Liver (tissue), 9 donors: Measurements from ENCODE around the gene DUSP7. TPM values are rescaled to one million over a fixed set of nuclear protein-coding genes. Genes with fewer than 3 reads are reported as not detected.

Source experiments
- DNase-seq: peaks from one replicate; pipeline ENCODE4 v3.0.0-alpha.2; 2017; ENCODE audit warnings: low spot score
- H3K27ac ChIP-seq, 2 donors: one replicate each; pipeline ENCODE4 v1.7.0; 2013; ENCODE audit warnings: inconsistent platforms in 2 of 2, low read length in 2 of 2, control low read depth in 1 of 2, low read depth in 1 of 2, mild to moderate bottlenecking in 1 of 2
- H3K27me3 ChIP-seq, 4 donors: one replicate each; pipeline versions ENCODE4 v1.6.1 to v1.7.0; 2013; ENCODE audit warnings: low read length in 3 of 4, inconsistent platforms in 1 of 4, mild to moderate bottlenecking in 1 of 4, moderate library complexity in 1 of 4; ENCODE audit not compliant: control insufficient read depth in 4 of 4, insufficient read depth in 4 of 4
- H3K36me3 ChIP-seq, 4 donors: one replicate each; pipeline versions ENCODE4 v1.6.1 to v1.7.0; 2013; ENCODE audit warnings: low read length in 3 of 4, mild to moderate bottlenecking in 3 of 4, low read depth in 1 of 4, moderate library complexity in 1 of 4; ENCODE audit not compliant: control insufficient read depth in 4 of 4, insufficient read depth in 3 of 4
- H3K4me1 ChIP-seq, 4 donors: one replicate each; pipeline versions ENCODE4 v1.6.1 to v1.7.0; 2013; ENCODE audit warnings: low read length in 3 of 4, mild to moderate bottlenecking in 3 of 4, moderate library complexity in 1 of 4; ENCODE audit not compliant: control insufficient read depth in 4 of 4, insufficient read depth in 4 of 4
- H3K4me3 ChIP-seq, 3 donors: one replicate each; pipeline versions ENCODE4 v1.6.1 to v1.7.0; 2013; ENCODE audit warnings: low read length in 3 of 3, control low read depth in 1 of 3, low read depth in 1 of 3, mild to moderate bottlenecking in 1 of 3
- H3K9ac ChIP-seq, 2 donors: one replicate each; pipeline ENCODE4 v1.7.0; 2013; ENCODE audit warnings: low read length in 2 of 2, mild to moderate bottlenecking in 2 of 2, moderate library complexity in 2 of 2, control low read depth in 1 of 2, low read depth in 1 of 2
- H3K9me3 ChIP-seq, 4 donors: one replicate each; pipeline versions ENCODE4 v1.6.1 to v1.7.0; 2013; ENCODE audit warnings: low read length in 3 of 4; ENCODE audit not compliant: control insufficient read depth in 4 of 4
- ATF3 ChIP-seq: IDR thresholded peaks from 2 replicates; pipeline ENCODE4 v1.6.1; 2016; ENCODE audit warnings: antibody characterized with exemption
- CTCF ChIP-seq: fragments of 150-350 bp; IDR thresholded peaks from 2 replicates; pipeline ENCODE4 v1.5.1; 2017; ENCODE audit warnings: improper control_type of control experiment, low read depth, low read length; ENCODE audit not compliant: missing input control
- FOXA1 ChIP-seq: IDR thresholded peaks from 2 replicates; pipeline ENCODE4 v1.6.1; 2016; ENCODE audit warnings: antibody characterized with exemption
- GABPA ChIP-seq, 2 donors: IDR thresholded peaks in 1 of 2; conservative IDR thresholded peaks in 1 of 2; 2 replicates each; pipeline ENCODE4 v1.6.1; 2016; ENCODE audit warnings: antibody characterized with exemption in 2 of 2, mild to moderate bottlenecking in 1 of 2, moderate library complexity in 1 of 2
- MAX ChIP-seq: IDR thresholded peaks from 2 replicates; pipeline ENCODE4 v1.6.1; 2016; ENCODE audit warnings: antibody characterized with exemption
- NR2F2 ChIP-seq: IDR thresholded peaks from 2 replicates; pipeline ENCODE4 v1.6.1; 2016; ENCODE audit warnings: antibody characterized with exemption
- REST ChIP-seq: IDR thresholded peaks from 2 replicates; pipeline ENCODE4 v1.6.1; 2016; ENCODE audit warnings: antibody characterized with exemption, mild to moderate bottlenecking
- RXRA ChIP-seq, 2 donors: IDR thresholded peaks; 2 replicates each; pipeline ENCODE4 v1.6.1; 2017 to 2018; ENCODE audit warnings: antibody characterized with exemption in 2 of 2, mild to moderate bottlenecking in 1 of 2
- SP1 ChIP-seq: IDR thresholded peaks from 2 replicates; pipeline ENCODE4 v1.6.1; 2018; ENCODE audit warnings: antibody characterized with exemption, mild to moderate bottlenecking
- TAF1 ChIP-seq: conservative IDR thresholded peaks from 2 replicates; pipeline ENCODE4 v1.6.1; 2016; ENCODE audit warnings: antibody characterized with exemption, mild to moderate bottlenecking
- YY1 ChIP-seq: IDR thresholded peaks from 2 replicates; pipeline ENCODE4 v1.6.1; 2016; ENCODE audit warnings: antibody characterized with exemption, mild to moderate bottlenecking
- WGBS: extraction: QIAGEN DNeasy Blood & Tissue Kit; methylation state at CpG from one replicate; pipeline ENCODE4 v1.1.7; 2013; 5-methylcytosine and 5-hydroxymethylcytosine counted together
- polyA plus RNA-seq, 2 donors: library from polyadenylated mRNA; stranded (reverse) in 1 of 2; unstranded in 1 of 2; fragments of 200-250 nt in 1 of 2; fragments of >200 nt in 1 of 2; fragmentation: Nextera tagmentation in 1 of 2; extraction: Ambion mirVana in 1 of 2; gene quantifications; one replicate each; pipeline versions ENCODE4 v1.2.1 to v1.2.3, GENCODE V29; 2013 to 2015
- total RNA-seq, 2 donors: library from RNA; depleted of rRNA; stranded (reverse); fragments of >200 nt; gene quantifications; one replicate each; pipeline ENCODE4 v1.2.3, GENCODE V29; 2014
- donor health status: healthy.
- donor health status: healthy.
- donor health status: healthy.
- donor health status: healthy.
- donor health status: healthy.

Gene DUSP7
- total and polyA plus RNA-seq, 4 donors: 1.5 to 5.0 (median 3.7) TPM

- Histone ChIP-seq H3K27ac (no peak overlapping the region), H3K27me3 (no peaks in the 10 kb centered on the region), H3K36me3 (no peaks in the 10 kb centered on the region), H3K9ac (no peak overlapping the region), H3K4me1 (peaks cover 0 to 12% (median 8%) of the 10 kb centered on the region in 4 donors), H3K4me3 (no peak overlapping the region), H3K9me3 (no peaks in the 10 kb centered on the region)
- DNase-seq: no peak
- no peak for TF ChIP-seq FOXA1
- TF ChIP-seq SP1: no peak
- TF ChIP-seq CTCF: no peak
- no peak for TF ChIP-seq ATF3
- TF ChIP-seq GABPA (IDR thresholded peaks at IDR 0.05 in 1 of 2, conservative IDR thresholded peaks at IDR 0.05 in 1 of 2): no peak
- TF ChIP-seq REST: no peak
- no peak for TF ChIP-seq RXRA (IDR thresholded peaks at IDR 0.05)
- TF ChIP-seq TAF1: no peak
- no peak for TF ChIP-seq YY1
- no peak for TF ChIP-seq NR2F2
- 70% methylated on average over 3 of the region's 3 CpGs for WGBS
Observed at GRCh38 chr3:52099001-52099401, 42.6 kb upstream of the DUSP7 start.

- Histone ChIP-seq H3K4me1 (peaks cover 0 to 10% (median 2%) of the 10 kb centered on the region in 4 donors), H3K27ac (no peak overlapping the region), H3K27me3 (no peaks in the 10 kb centered on the region), H3K36me3 (no peaks in the 10 kb centered on the region), H3K9me3 (no peaks in the 10 kb centered on the region), H3K4me3 (no peak overlapping the region), H3K9ac (no peak overlapping the region)
- TF ChIP-seq FOXA1 (no peak), MAX (no peak)
- no peak for DNase-seq
- WGBS: 94% methylated on average over 2 of the region's 2 CpGs
Observed at GRCh38 chr3:52097851-52098507, 41.6 kb upstream of the DUSP7 start.
